DMS 273 (cell line): Measurements from ENCODE around the gene IFFO2.

ENCODE experiments used
- DNase-seq: peaks from one replicate; lab custom pipeline; 2025; ENCODE audit not compliant: unreplicated experiment; lab: John Stamatoyannopoulos, UW

Gene IFFO2

GRCh38 chr1:18956193-18957135, at the start of gene IFFO2:
TSS of gene IFFO2 (minus strand) at chr1:18956676. CDS start at chr1:18956332, 344 bp downstream.
- DNase-seq, result peak; percentile 97

GRCh38 chr1:19006000-19006399, 49.5 kb upstream of the IFFO2 start:
- no peak for DNase-seq

- DNase-seq, result no peak
Measured at GRCh38 chr1:19003371-19004290, 47.2 kb upstream of the IFFO2 start.

GRCh38 chr1:19000065-19000464, 43.6 kb upstream of the IFFO2 start:
- DNase-seq, result no peak

GRCh38 chr1:18999359-18999758, 42.9 kb upstream of the IFFO2 start:
- no peak for DNase-seq

- DNase-seq, result no peak
Measured at GRCh38 chr1:18998016-18998724, 41.7 kb upstream of the IFFO2 start.

GRCh38 chr1:18997508-18997907, 41.0 kb upstream of the IFFO2 start:
- DNase-seq, result no peak

- no peak for DNase-seq
Measured at GRCh38 chr1:18996548-18997177, 40.2 kb upstream of the IFFO2 start.

- no peak for DNase-seq
Measured at GRCh38 chr1:18994381-18994780, 37.9 kb upstream of the IFFO2 start.

- DNase-seq, result no peak
Measured at GRCh38 chr1:18992646-18993045, 36.2 kb upstream of the IFFO2 start.

GRCh38 chr1:18991585-18991984, 35.1 kb upstream of the IFFO2 start:
- no peak for DNase-seq

- DNase-seq, result no peak
Measured at GRCh38 chr1:18989896-18990295, 33.4 kb upstream of the IFFO2 start.

- no peak for DNase-seq
Measured at GRCh38 chr1:18989176-18989799, 32.8 kb upstream of the IFFO2 start.

- DNase-seq, result no peak
Measured at GRCh38 chr1:18981242-18981641, 24.8 kb upstream of the IFFO2 start.

- no peak for DNase-seq
Measured at GRCh38 chr1:18978706-18979105, 22.2 kb upstream of the IFFO2 start.

- DNase-seq, result no peak
Measured at GRCh38 chr1:18977428-18977827, 21.0 kb upstream of the IFFO2 start.

- no peak for DNase-seq
Measured at GRCh38 chr1:18976096-18976495, 19.6 kb upstream of the IFFO2 start.

- DNase-seq, result no peak
Measured at GRCh38 chr1:18974606-18975005, 18.1 kb upstream of the IFFO2 start.

- no peak for DNase-seq
Measured at GRCh38 chr1:18974005-18974404, 17.5 kb upstream of the IFFO2 start.

GRCh38 chr1:18973446-18973955, 17.0 kb upstream of the IFFO2 start:
- DNase-seq, result no peak
